ENCODE results near the gene GPX4. TPM values are rescaled to one million over a fixed set of nuclear protein-coding genes. Genes with fewer than 3 reads are reported as not detected.

Gene GPX4
- total RNA-seq, 1 donor from 2014 or later, result 190 TPM

GRCh38 chr19:1063909-1064660 lies 39.7 kb upstream of the GPX4 start:
- Mint-ChIP-seq H3K4me3 (peak overlapping the region; percentile 46), H3K27ac (no peak overlapping the region), H3K4me1 (peaks cover 13% of the 10 kb centered on the region), H3K36me3 (no peaks in the 10 kb centered on the region), H3K9me3 (no peaks in the 10 kb centered on the region), H3K27me3 (ENCODE audit: low read depth) (peaks cover 20% of the 10 kb centered on the region)
- TF ChIP-seq CTCF (IDR thresholded peaks at IDR 0.05; ENCODE audit: unreplicated experiment), result no peak
- no peak for DNase-seq (ENCODE audit: low spot score in 2 of 2, unreplicated experiment in 2 of 2)

DNA sequence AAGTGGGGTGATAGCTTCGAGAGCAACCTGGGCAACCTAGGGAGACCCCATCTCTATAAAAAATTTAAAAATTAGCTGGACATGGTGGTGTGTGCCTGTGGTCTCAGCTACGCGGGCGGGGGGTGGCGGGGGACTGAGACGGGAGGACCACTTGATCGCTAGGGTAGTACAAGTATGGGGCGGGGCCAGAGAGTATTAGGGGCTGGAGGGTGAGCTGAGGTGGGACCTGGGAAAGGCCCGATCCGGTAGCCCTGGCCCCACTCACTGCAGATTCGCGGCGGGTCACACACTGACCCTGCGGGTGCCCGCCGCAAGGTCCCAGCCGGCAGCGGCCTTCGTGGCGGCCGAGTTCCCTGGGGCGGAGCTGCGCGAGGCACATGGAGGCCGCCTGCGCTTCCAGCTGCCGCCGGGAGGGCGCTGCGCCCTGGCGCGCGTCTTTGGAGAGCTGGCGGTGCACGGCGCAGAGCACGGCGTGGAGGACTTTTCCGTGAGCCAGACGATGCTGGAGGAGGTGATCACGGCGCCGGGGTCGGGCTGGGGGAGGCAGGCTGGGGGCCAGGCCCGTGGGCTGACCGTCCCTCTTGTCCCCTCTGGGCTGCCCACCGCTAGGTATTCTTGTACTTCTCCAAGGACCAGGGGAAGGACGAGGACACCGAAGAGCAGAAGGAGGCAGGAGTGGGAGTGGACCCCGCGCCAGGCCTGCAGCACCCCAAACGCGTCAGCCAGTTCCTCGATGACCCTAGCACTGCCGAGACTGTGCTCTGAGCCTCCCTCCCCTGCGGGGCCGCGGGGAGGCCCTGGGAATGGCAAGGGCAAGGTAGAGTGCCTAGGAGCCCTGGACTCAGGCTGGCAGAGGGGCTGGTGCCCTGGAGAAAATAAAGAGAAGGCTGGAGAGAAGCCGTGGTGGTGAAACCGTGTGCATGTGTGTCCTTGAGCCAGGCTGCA lies 38.9 kb upstream of the GPX4 start:
- peak in 1 of 2 experiments; percentile 85 for DNase-seq (ENCODE audit: low spot score in 2 of 2, unreplicated experiment in 2 of 2)
- no peaks in the 10 kb centered on the region for H3K9me3 Mint-ChIP-seq
- TF ChIP-seq CTCF (IDR thresholded peaks at IDR 0.05; ENCODE audit: unreplicated experiment), result peak; percentile 87
- peaks cover 13% of the 10 kb centered on the region for H3K4me1 Mint-ChIP-seq
- no peaks in the 10 kb centered on the region for H3K36me3 Mint-ChIP-seq
- no peak overlapping the region for H3K27ac Mint-ChIP-seq
- H3K27me3 Mint-ChIP-seq (ENCODE audit: low read depth), result peaks cover 28% of the 10 kb centered on the region
- peak overlapping the region; percentile 46 for H3K4me3 Mint-ChIP-seq

GRCh38 chr19:1065606-1066109 lies 38.1 kb upstream of the GPX4 start:
- Mint-ChIP-seq H3K27ac (peak overlapping the region; percentile 43), H3K9me3 (no peaks in the 10 kb centered on the region), H3K4me1 (peaks cover 13% of the 10 kb centered on the region), H3K27me3 (ENCODE audit: low read depth) (peaks cover 35% of the 10 kb centered on the region), H3K4me3 (peak overlapping the region; percentile 23), H3K36me3 (no peaks in the 10 kb centered on the region)
- no peak for TF ChIP-seq CTCF (IDR thresholded peaks at IDR 0.05; ENCODE audit: unreplicated experiment)
- DNase-seq (ENCODE audit: low spot score in 2 of 2, unreplicated experiment in 2 of 2), result no peak

GRCh38 chr19:1066251-1066747 lies 37.5 kb upstream of the GPX4 start:
- Mint-ChIP-seq H3K4me1 (peaks cover 13% of the 10 kb centered on the region), H3K27me3 (ENCODE audit: low read depth) (peaks cover 38% of the 10 kb centered on the region), H3K36me3 (no peaks in the 10 kb centered on the region), H3K27ac (no peak overlapping the region), H3K4me3 (peak overlapping the region; percentile 10), H3K9me3 (no peaks in the 10 kb centered on the region)
- TF ChIP-seq CTCF (IDR thresholded peaks at IDR 0.05; ENCODE audit: unreplicated experiment), result no peak
- no peak for DNase-seq (ENCODE audit: low spot score in 2 of 2, unreplicated experiment in 2 of 2)

DNA sequence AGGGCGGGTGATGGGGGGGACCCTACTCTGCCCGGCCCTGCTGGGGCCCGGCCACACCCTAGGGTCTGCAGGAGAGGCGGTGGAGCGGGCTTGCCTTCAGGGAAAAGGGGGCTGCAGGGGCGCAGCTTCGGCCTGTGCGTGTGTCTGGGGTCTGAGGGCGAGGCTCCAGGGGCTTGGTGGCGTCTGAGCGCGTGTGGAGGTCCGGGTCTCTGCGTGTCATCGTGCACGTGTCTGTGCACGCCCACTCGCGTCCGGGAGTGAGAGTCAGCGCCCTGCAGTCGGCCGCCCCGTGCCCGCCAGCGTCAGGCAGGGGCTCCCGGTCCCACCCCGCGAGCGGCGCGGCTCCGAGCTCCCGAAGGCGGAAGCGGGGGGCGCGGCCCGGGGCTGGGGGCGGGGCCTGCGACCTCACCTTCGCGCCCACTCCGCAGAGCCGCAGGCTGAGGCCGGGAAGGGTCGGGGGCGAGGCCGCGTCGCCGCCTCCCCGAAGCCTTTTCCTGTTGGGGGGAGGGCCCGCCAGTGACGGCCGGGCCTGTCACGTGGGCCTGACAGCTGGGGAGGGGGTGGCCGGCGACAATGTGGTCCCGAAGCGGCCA lies 37.0 kb upstream of the GPX4 start, which contains the start of gene ARHGAP45:
TSS of gene ARHGAP45 (plus strand) at position 420 of the 593 bp plus-strand sequence. CDS start 239 bp downstream, outside the sequence.
- H3K4me3 Mint-ChIP-seq, result peak within 1 kb of the TSS; percentile 36
- TF ChIP-seq CTCF (IDR thresholded peaks at IDR 0.05; ENCODE audit: unreplicated experiment), result no peak
- H3K27me3 Mint-ChIP-seq (ENCODE audit: low read depth), result peaks cover 42% of the 10 kb centered on the region
- DNase-seq (ENCODE audit: low spot score in 2 of 2, unreplicated experiment in 2 of 2), result no peak
- H3K4me1 Mint-ChIP-seq, result peaks cover 16% of the 10 kb centered on the region
- H3K36me3 Mint-ChIP-seq, result no peaks in the 10 kb centered on the region
- H3K27ac Mint-ChIP-seq, result peak within 1 kb of the TSS; percentile 43
- no peaks in the 10 kb centered on the region for H3K9me3 Mint-ChIP-seq
